ENCODE measurements around the gene PERP.
A peak's percentile ranks its signal among the peaks of the same experiment; 100 is the strongest.
"Not testable (repeated sequence)": the region's sequence is repeated elsewhere in the genome, so short reads cannot be mapped to it uniquely, and the experiment has no call there.

PERP gene

DNA sequence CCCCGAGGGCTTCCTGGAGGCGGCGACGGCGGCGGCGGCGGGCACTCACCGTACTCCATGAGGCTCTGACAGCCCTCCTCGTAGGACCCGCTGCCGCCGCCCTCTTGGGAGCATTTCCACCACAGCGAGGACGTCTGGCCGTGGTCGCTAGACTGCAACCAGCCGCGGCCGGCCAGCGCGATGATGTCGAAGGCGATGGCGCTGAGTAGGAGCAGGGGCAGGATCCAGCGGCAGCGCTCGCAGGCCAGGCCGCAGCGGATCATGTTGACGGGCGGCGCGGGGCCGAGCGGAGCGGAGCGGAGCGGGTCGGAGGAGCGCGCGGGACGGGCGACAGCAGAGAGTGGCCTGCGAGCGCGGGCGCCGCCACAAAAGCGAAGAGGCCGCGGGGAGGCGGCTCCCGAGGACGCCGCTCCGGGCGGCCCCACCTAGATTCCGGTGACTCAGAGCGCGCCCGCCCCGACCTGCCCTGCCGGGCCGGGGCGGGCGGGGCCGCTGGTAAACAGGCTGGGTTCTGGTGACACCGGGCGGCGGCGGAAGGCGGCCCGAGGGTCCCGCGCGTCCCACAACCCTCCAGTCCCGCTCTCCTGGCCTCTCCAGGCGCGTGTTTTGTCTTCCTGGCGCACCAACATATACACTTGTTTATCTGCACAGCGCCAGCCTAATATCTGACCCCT, at the start of gene PERP:
TSS of gene PERP (minus strand) at position 342 of the 674 bp plus-strand sequence. CDS start at position 263, 79 bp downstream.
- DNase-seq (ENCODE audit: low read depth, low spot score) = no peak

DNA sequence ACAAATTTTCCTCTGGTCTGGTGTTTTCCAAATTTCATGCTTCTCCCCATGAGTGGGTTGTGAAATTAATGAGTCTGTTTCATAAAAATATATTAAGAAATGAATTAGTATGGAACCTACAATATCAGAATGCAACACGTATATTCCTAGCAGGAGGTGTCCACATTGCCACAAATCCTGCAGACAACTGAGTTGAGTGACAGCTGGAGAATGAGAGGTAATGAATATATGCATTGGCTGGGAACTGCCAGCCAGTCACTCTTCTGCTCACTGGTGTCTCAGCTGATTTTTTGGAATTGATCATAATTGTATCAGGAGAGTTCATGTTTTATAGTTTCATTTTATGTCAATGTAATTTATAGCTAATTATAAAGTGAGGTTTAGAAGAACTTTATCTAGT, 48.2 kb upstream of the PERP start:
- no peak for DNase-seq (ENCODE audit: low read depth, low spot score)

GRCh38 chr6:138146544-138146943, 39.3 kb upstream of the PERP start:
- DNase-seq (ENCODE audit: low read depth, low spot score) = no peak

DNA sequence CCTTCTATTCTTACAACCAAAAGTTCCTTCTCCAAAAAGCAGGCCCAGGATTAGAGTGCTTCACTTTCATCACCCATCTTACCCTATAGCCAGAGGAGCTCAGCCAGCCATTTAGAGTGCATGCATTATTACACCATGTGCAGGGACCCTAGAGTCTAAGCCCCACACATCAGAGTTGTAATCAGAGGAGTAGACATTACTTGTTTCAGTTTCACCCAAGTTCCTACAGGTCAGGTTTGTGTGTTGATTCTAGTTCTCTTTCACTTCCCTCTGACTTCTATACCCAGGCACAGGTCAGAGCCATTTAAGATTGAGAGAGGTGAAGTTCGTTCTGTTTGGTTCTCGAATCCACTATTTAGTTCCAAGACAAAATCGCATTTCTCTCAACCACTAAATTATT, 38.2 kb upstream of the PERP start:
- DNase-seq (ENCODE audit: low read depth, low spot score) = no peak

- DNase-seq (ENCODE audit: low read depth, low spot score) = no peak
Measured at GRCh38 chr6:138142806-138143205, 35.6 kb upstream of the PERP start.

- no peak for DNase-seq (ENCODE audit: low read depth, low spot score)
Measured at GRCh38 chr6:138129190-138129589, 22.0 kb upstream of the PERP start.

DNA sequence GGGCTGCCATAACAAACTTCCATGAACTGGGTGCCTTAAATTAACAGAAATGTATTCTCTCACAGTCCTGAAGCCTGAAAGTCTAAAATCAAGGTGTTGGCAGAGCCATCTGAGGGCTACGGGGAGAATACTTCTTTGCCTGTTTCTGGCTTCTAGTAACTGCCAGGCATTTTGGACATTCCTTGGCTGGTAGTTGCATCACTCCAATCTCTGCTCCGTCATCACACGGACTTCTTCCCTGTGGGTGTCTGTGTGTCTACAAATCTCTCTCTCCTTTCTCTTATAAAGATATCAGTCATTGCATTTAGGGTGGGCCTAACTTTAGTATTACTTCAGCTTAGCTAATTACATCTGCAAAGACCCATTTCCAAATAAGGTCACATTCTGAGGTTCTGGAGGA, 20.9 kb upstream of the PERP start:
- no peak for DNase-seq (ENCODE audit: low read depth, low spot score)

DNA sequence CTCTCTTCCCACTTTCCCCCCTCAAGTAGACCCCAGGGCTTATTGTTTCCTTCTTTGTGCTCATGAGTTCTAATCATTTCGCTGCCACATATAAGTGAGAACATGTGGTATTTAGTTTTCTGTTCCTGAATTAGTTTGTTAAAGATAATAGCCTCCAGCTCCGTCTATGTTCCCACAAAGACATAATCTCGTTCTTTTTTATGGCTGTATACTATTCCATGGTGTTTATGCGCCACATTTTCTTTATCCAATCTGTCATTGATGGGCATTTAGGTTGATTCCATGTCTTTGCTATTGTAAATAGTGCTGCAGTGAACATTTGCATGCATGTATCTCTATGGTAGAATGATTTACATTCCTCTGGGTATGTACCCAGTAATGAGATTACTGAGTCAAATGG, 16.9 kb upstream of the PERP start:
- no peak for DNase-seq (ENCODE audit: low read depth, low spot score)

GRCh38 chr6:138119976-138120375, 12.8 kb upstream of the PERP start:
- no peak for DNase-seq (ENCODE audit: low read depth, low spot score)

DNA sequence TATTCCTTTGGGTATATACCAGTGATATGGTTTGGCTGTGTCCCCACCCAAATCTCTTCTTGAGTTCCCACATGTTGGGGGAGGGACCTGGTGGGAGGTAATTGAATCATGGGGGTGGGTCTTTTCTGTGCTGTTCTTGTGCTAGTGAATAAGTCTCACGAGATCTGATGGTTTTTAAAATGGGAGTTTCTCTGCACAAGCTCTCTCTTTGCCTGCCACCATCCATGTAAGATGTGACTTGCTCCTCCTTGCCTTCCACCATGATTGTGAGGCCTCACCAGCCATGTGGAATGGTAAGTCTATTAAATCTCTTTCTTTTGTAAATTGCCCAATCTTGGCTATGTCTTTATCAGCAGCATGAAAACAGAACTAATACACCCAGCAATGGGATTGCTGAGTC, 12.0 kb upstream of the PERP start:
- DNase-seq (ENCODE audit: low read depth, low spot score) = not testable (repeated sequence)

GRCh38 chr6:138117376-138117914, 10.2 kb upstream of the PERP start:
- no peak for DNase-seq (ENCODE audit: low read depth, low spot score)

GRCh38 chr6:138116661-138116999, 9.4 kb upstream of the PERP start:
- no peak for DNase-seq (ENCODE audit: low read depth, low spot score)

DNA sequence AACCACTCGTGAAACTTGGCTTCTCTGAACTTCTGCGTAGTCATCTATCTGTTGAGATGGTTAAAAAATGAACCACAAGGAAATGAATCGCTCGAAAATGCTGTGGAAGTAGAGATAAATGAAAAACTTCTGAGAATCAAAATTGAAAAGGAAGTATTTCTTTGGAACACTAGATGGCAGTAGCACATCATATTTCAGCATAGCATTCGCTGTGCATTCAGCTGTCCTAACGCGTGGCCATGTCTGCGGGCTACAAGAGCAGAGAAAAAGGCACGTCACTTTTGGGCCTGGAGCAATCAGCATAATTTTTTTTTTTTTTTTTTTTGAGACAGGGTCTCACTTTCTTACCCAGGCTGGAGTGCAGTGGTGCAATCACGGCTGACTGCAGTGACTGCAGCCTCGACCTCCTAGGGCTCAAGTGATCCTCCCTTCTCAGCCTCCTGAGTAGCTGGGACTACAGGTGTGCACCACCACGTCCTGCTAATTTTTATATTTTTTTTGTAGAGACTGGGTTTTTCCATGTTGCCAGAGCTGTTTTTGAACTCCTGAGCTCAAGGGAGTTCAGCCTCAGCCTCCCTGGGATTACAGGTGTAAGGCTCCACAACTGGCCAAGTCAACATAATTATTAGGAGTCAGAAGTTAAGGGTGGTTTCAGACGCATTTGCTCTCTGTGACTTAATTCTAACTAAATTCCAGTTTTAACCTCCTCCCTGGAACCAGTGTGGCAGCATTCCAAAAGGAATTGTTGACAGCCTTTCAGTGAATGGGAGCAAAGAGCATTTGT, 8.8 kb upstream of the PERP start:
- peak; percentile 33 for DNase-seq (ENCODE audit: low read depth, low spot score)

DNA sequence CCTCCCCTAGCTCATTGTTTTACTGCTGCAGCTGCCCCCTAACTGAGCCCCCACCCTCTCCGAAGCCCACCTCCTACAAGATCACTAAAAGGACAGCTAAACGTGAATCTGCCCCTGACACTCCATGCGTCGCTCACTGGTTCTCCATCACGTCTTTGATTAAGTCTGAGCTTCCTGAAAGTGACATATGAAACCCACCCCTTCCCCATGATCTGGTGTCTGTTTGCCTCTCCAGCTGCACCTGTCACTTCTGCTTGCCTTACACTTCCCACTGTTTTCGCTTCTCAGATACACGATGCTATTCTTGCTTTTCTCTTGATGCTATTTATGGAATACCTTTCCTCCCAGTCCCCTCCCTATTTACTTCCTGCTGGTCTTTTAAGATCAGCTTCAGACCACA, 8.0 kb upstream of the PERP start:
- no peak for DNase-seq (ENCODE audit: low read depth, low spot score)

GRCh38 chr6:138113588-138114210, 6.5 kb upstream of the PERP start:
- no peak for DNase-seq (ENCODE audit: low read depth, low spot score)

- DNase-seq (ENCODE audit: low read depth, low spot score) = no peak
Measured at GRCh38 chr6:138110229-138110628, 3.0 kb upstream of the PERP start.

DNA sequence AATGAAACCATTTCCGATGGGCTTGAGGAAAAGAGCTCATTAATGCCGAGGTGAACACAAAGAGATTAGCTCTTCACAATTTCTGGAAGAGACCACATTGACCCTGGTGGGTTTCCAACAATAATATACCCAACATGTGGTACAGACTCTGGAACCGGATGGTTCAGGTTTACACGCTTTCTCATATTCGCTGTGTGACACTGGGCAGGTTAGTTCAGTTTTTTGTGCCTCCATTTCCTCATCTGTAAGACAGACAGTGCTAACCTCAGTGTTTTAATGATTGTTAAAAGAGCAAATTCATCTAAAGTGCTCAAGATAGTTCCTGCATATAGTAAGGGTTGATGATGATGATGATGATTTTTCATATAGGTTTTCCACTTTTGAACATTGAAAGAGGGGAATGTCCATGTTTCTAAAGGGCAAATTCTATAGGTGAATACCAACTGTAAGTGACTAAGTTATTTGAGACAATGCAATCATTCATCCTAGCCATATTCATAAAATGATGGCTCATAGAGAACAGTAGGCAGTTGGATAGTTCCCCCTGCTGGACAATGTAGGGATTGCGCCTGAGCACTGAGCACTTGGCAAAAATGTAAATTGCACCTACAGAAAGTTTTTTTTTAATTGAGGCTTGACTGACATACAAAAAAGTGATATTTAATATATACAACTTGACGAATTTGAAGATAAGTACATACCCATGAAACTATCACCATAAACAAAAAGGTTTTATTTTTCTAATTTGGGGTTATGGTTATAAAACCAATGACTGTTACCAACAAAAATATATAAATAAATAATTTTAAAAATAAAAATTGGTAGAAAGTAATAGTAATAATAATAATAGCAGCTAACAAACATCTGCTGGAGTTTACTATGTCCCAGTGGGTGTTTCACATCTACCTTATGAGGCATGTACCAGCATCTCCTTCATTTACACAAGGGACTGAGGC, 2.1 kb upstream of the PERP start:
- DNase-seq (ENCODE audit: low read depth, low spot score) = no peak

DNA sequence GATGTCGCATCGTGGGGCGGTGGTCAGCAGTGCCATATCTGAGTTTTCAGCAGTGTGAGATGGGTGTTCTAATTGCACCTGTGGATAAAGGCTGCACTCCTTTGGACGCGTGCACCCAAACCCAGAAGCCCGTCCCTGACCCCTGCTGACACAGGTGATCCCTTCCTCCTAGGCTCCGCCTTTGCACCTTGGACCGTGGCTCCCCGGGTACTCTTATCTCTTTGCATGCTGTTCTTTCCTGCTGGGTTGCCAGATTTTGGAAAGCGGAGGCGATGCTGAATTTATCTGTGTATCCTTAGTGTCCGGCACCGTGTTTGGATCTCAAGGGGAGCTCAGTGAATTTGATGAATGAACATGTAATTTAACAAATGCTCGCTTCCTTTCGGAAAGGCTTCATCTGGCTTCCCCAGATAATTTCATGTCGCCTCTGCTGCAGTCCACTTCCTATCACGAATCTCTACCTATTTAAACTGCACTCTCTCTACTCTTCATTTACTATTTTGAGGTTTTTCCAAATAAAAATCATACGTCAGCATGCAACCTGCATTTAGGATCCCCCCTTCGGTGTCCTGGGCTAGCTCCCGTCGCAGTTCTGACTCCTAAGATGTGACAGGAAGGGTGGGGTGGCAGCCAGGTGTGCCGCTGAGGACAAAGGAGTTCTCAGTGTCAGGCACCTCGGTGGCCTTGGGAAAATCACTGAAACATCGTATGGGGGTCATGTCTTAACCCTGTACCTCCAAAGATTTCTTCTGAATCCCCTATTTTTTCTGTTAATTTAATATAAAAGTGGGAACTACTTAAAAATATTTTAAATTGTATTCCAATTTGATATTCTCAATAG, 753 bp upstream of the PERP start:
- no peak for DNase-seq (ENCODE audit: low read depth, low spot score)

- DNase-seq (ENCODE audit: low read depth, low spot score) = no peak
Measured at GRCh38 chr6:138106665-138107077, 548 bp downstream of the PERP start.

DNA sequence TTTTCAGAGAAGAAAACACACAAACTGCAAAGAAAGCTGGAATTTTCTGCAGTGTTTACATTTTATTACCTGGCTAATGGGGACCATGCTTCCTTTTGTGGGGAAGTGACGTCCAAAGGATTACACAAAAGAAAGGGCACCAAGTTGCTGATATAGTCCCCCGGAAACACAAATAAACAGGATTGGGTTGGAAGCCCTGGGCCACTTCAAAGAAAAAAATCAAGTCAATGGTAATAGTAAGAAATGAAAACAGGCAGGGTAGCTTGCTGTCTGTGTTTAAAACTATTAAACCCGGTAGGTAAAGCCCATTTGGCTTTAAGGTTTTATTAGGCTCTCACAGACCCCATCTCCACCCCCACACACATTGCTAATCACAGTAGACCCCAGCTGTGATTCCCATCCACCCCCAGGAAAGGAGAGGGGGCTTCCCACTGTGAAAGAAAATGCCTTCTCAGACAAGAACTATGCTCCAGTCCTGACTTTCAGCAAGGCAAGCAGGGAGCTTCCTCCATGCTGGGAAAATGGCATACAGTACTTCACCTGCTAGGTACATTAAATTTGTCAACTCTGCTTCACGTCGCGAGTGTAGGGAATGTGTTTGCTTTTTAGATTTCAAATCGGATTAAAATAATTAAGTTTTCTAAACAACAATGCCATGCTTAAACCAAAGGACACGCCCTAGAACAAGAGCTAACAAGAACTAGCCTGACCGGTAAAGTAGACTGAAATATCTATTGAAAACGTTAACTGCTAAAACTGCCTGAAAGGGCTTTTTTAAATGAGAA, 1.1 kb downstream of the PERP start:
- no peak for DNase-seq (ENCODE audit: low read depth, low spot score)

Data from brain pericyte (primary cell).